WTC11 (cell line): ENCODE measurements around the gene SLC9A6. TPM values are rescaled to one million over a fixed set of nuclear protein-coding genes. Genes with fewer than 3 reads are reported as not detected.

Experiments used
- ATAC-seq: fragments of 200-7000 bp; cut with Tn5 transposase; 2 replicates; pipeline ENCODE4 v1.10.0; 2021; ENCODE audit warnings: mild to moderate bottlenecking, moderate library complexity
- CTCF ChIA-PET: fragments of 300-600 bp; sonication (Branson Sonifier 250); formaldehyde crosslinking; loops from one replicate; lab custom pipeline; 2021; ENCODE audit warnings: antibody characterized with exemption; lab: Charles Lee
- POLR2A ChIA-PET: fragments of 350-600 bp; sonication (Branson Sonifier 250); formaldehyde crosslinking; loops from one replicate; lab custom pipeline; 2021; ENCODE audit warnings: antibody characterized with exemption; lab: Charles Lee
- DNase-seq: peaks from one replicate; pipeline ENCODE4 v3.0.0; 2021; ENCODE audit warnings: low spot score
- H3K27ac Mint-ChIP-seq: 2 replicates; pipeline ENCODE4 v1.8.0; 2021; ENCODE audit warnings: mixed read lengths
- H3K27me3 Mint-ChIP-seq: 2 replicates; pipeline ENCODE4 v1.8.0; 2021; ENCODE audit warnings: low read depth, mild to moderate bottlenecking, moderate library complexity, mixed read lengths
- H3K36me3 Mint-ChIP-seq: 2 replicates; pipeline ENCODE4 v1.8.0; 2021; ENCODE audit warnings: mixed read lengths
- H3K4me1 Mint-ChIP-seq: 2 replicates; pipeline ENCODE4 v1.8.0; 2022; ENCODE audit warnings: mixed read lengths
- H3K4me3 Mint-ChIP-seq: 2 replicates; pipeline ENCODE4 v1.8.0; 2021; ENCODE audit warnings: mild to moderate bottlenecking, moderate library complexity, mixed read lengths
- H3K9me3 Mint-ChIP-seq: 2 replicates; pipeline ENCODE4 v1.8.0; 2021; ENCODE audit warnings: mixed read lengths
- ATF2 ChIP-seq: sonication (generic); formaldehyde crosslinking; IDR thresholded peaks from 2 replicates; pipeline ENCODE4 v1.8.1; 2022; ENCODE audit warnings: low read depth, missing genetic modification reagents, borderline replicate concordance
- CBFB ChIP-seq: sonication (generic); formaldehyde crosslinking; IDR thresholded peaks from 2 replicates; pipeline ENCODE4 v1.8.1; 2022; ENCODE audit warnings: mild to moderate bottlenecking, low read depth, missing genetic modification reagents
- CTCF ChIP-seq: fragments of 200-600 bp; IDR thresholded peaks from 2 replicates; pipeline ENCODE4 v1.8.0; 2022; ENCODE audit warnings: antibody characterized with exemption
- E2F5 ChIP-seq: sonication (generic); formaldehyde crosslinking; IDR thresholded peaks from 2 replicates; pipeline ENCODE4 v1.8.1; 2022; ENCODE audit warnings: mild to moderate bottlenecking, moderate library complexity, missing genetic modification reagents
- EMX1 ChIP-seq: fragments of 250-450 bp; sonication (Bioruptor Pico); IDR thresholded peaks from 2 replicates; pipeline ENCODE4 v1.8.0; 2021; ENCODE audit warnings: mild to moderate bottlenecking
- ESRRA ChIP-seq: sonication (generic); formaldehyde crosslinking; IDR thresholded peaks from 2 replicates; pipeline ENCODE4 v1.8.1; 2022; ENCODE audit warnings: mild to moderate bottlenecking, missing genetic modification reagents, borderline replicate concordance
- FOXJ3 ChIP-seq: sonication (generic); formaldehyde crosslinking; IDR thresholded peaks from 2 replicates; pipeline ENCODE4 v1.9.0; 2021; ENCODE audit warnings: missing genetic modification reagents, mild to moderate bottlenecking, borderline replicate concordance
- FOXP1 ChIP-seq: sonication (generic); formaldehyde crosslinking; IDR thresholded peaks from 2 replicates; pipeline ENCODE4 v1.8.0; 2022; ENCODE audit warnings: missing genetic modification reagents, mild to moderate bottlenecking, moderate library complexity, borderline replicate concordance
- GTF2I ChIP-seq: fragments of 250-450 bp; sonication (Bioruptor Pico); conservative IDR thresholded peaks from 2 replicates; pipeline ENCODE4 v1.4.0; 2021; ENCODE audit warnings: mild to moderate bottlenecking
- MLX ChIP-seq: sonication (generic); formaldehyde crosslinking; IDR thresholded peaks from 2 replicates; pipeline ENCODE4 v1.8.1; 2023; ENCODE audit warnings: mild to moderate bottlenecking, missing genetic modification reagents, moderate library complexity
- NFYB ChIP-seq: sonication (generic); formaldehyde crosslinking; conservative IDR thresholded peaks from 2 replicates; pipeline ENCODE4 v1.8.0; 2022; ENCODE audit warnings: low read depth, missing genetic modification reagents
- NR2C2 ChIP-seq: sonication (generic); formaldehyde crosslinking; IDR thresholded peaks from 2 replicates; pipeline ENCODE4 v1.8.0; 2022; ENCODE audit warnings: mild to moderate bottlenecking, missing genetic modification reagents
- PRRX2 ChIP-seq: fragments of 250-450 bp; sonication (Bioruptor Pico); IDR thresholded peaks from 2 replicates; pipeline ENCODE4 v1.8.0; 2021; ENCODE audit warnings: mild to moderate bottlenecking
- SOX15 ChIP-seq: fragments of 250-450 bp; sonication (Bioruptor Pico); IDR thresholded peaks from 2 replicates; pipeline ENCODE4 v1.9.0; 2021; ENCODE audit warnings: mild to moderate bottlenecking
- TCF7 ChIP-seq: sonication (generic); formaldehyde crosslinking; IDR thresholded peaks from 2 replicates; pipeline ENCODE4 v1.8.0; 2022; ENCODE audit warnings: mild to moderate bottlenecking, low read depth, missing genetic modification reagents, moderate library complexity
- TEAD1 ChIP-seq: sonication (generic); formaldehyde crosslinking; IDR thresholded peaks from 2 replicates; pipeline ENCODE4 v1.8.0; 2022; ENCODE audit warnings: mild to moderate bottlenecking, missing genetic modification reagents
- ZBTB43 ChIP-seq: sonication (generic); formaldehyde crosslinking; IDR thresholded peaks from 2 replicates; pipeline ENCODE4 v1.8.1; 2023; ENCODE audit warnings: mild to moderate bottlenecking, missing genetic modification reagents
- ZNF138 ChIP-seq: sonication (generic); formaldehyde crosslinking; conservative IDR thresholded peaks from 2 replicates; pipeline ENCODE4 v1.8.1; 2022; ENCODE audit warnings: mild to moderate bottlenecking, moderate library complexity, missing genetic modification reagents
- ZNF219 ChIP-seq: sonication (generic); formaldehyde crosslinking; IDR thresholded peaks from 2 replicates; pipeline ENCODE4 v1.8.0; 2023; ENCODE audit warnings: missing genetic modification reagents, mild to moderate bottlenecking, borderline replicate concordance
- ZNF317 ChIP-seq: sonication (generic); formaldehyde crosslinking; IDR thresholded peaks from 2 replicates; pipeline ENCODE4 v1.8.1; 2023; ENCODE audit warnings: low read depth, mild to moderate bottlenecking, moderate library complexity, missing genetic modification reagents, borderline replicate concordance
- ZNF425 ChIP-seq: fragments of 250-450 bp; sonication (Bioruptor Pico); conservative IDR thresholded peaks from 2 replicates; pipeline ENCODE4 v1.9.0; 2021; ENCODE audit warnings: mild to moderate bottlenecking
- ZNF512 ChIP-seq: sonication (generic); formaldehyde crosslinking; IDR thresholded peaks from 2 replicates; pipeline ENCODE4 v1.8.1; 2022; ENCODE audit warnings: missing genetic modification reagents, borderline replicate concordance
- total RNA-seq: library from RNA; stranded (reverse); gene quantifications from 3 replicates; pipeline ENCODE4 v1.2.3, GENCODE V29; 2021

The SLC9A6 gene
- total RNA-seq, 1 experiment from 2014 or later, result 9.6 TPM

- TF ChIP-seq ZNF512 (CRISPR knock-in tag), result no peak
- no peak for TF ChIP-seq TEAD1 (CRISPR knock-in tag)
- no peak for TF ChIP-seq NR2C2 (CRISPR knock-in tag)
- no peak for TF ChIP-seq PRRX2 (CRISPR knock-in tag)
- TF ChIP-seq ZNF317 (CRISPR knock-in tag), result no peak
- no peak for TF ChIP-seq SOX15 (CRISPR knock-in tag)
- TF ChIP-seq ZBTB43 (CRISPR knock-in tag), result no peak
Measured at GRCh38 chrX:136076942-136077341, 91.7 kb downstream of the SLC9A6 start (continued).

GRCh38 chrX:136080766-136081165, 95.5 kb downstream of the SLC9A6 start:
- no peak for ATAC-seq
- Mint-ChIP-seq H3K4me1 (peaks cover 8% of the 10 kb centered on the region), H3K4me3 (no peak overlapping the region), H3K36me3 (no peaks in the 10 kb centered on the region), H3K9me3 (no peaks in the 10 kb centered on the region), H3K27me3 (no peaks in the 10 kb centered on the region), H3K27ac (no peak overlapping the region)
- no peak for DNase-seq
- CTCF ChIA-PET, result interaction anchor here (1.0 kb wide), 1 partner anchor 82 kb away, joined by 3 read pairs; no protein-coding TSS in a partner anchor
- POLR2A ChIA-PET, result no interaction called here
- no peak for TF ChIP-seq EMX1 (CRISPR knock-in tag)
- no peak for TF ChIP-seq ZNF138 (CRISPR knock-in tag)
- TF ChIP-seq GTF2I (CRISPR knock-in tag), result no peak
- TF ChIP-seq TCF7 (CRISPR knock-in tag), result no peak
- no peak for TF ChIP-seq E2F5 (CRISPR knock-in tag)
- TF ChIP-seq NFYB, result no peak
- TF ChIP-seq ATF2, result no peak
- no peak for TF ChIP-seq ESRRA
- TF ChIP-seq FOXJ3 (CRISPR knock-in tag), result no peak
- no peak for TF ChIP-seq ZBTB43 (CRISPR knock-in tag)
- TF ChIP-seq FOXP1 (CRISPR knock-in tag), result no peak
- no peak for TF ChIP-seq MLX (CRISPR knock-in tag)
- TF ChIP-seq, all 79 proteins: peak for 0

- H3K4me1 Mint-ChIP-seq, result no peaks in the 10 kb centered on the region
- no peak overlapping the region for H3K4me3 Mint-ChIP-seq
- no peaks in the 10 kb centered on the region for H3K36me3 Mint-ChIP-seq
- DNase-seq, result no peak
- no peaks in the 10 kb centered on the region for H3K9me3 Mint-ChIP-seq
- ChIA-PET CTCF (no interaction called here), POLR2A (no interaction called here)
- no peak overlapping the region for H3K27ac Mint-ChIP-seq
- ATAC-seq, result no peak
- no peaks in the 10 kb centered on the region for H3K27me3 Mint-ChIP-seq
- TF ChIP-seq ZNF219 (CRISPR knock-in tag), result no peak
- TF ChIP-seq CBFB (CRISPR knock-in tag), result no peak
- TF ChIP-seq CTCF, result no peak
- TF ChIP-seq ZNF425 (CRISPR knock-in tag), result no peak
- TF ChIP-seq ZBTB43 (CRISPR knock-in tag), result no peak
Measured at GRCh38 chrX:136086521-136086920, 101.3 kb downstream of the SLC9A6 start.
